IPS-15b (cell line): ENCODE data around the gene PACRG.

ENCODE experiments used
- H3K27me3 ChIP-seq: one replicate; pipeline ENCODE4 v1.6.1; 2013; ENCODE audit warnings: low read length; ENCODE audit not compliant: control insufficient read depth, insufficient read depth
- H3K36me3 ChIP-seq: one replicate; pipeline ENCODE4 v1.6.1; 2013; ENCODE audit warnings: low read length; ENCODE audit not compliant: control insufficient read depth, insufficient read depth
- H3K4me1 ChIP-seq: one replicate; pipeline ENCODE4 v1.6.1; 2013; ENCODE audit warnings: mild to moderate bottlenecking, low read length; ENCODE audit not compliant: control insufficient read depth, insufficient read depth
- H3K4me3 ChIP-seq: one replicate; pipeline ENCODE4 v1.5.1; 2013; ENCODE audit warnings: low read depth, low read length
- H3K9ac ChIP-seq: one replicate; pipeline ENCODE4 v1.6.1; 2013; ENCODE audit warnings: low read depth, mild to moderate bottlenecking, low read length
- H3K9me3 ChIP-seq: one replicate; pipeline ENCODE4 v1.6.1; 2013; ENCODE audit warnings: mild to moderate bottlenecking, low read length; ENCODE audit not compliant: control insufficient read depth, insufficient read depth

PACRG gene

GRCh38 chr6:163159110-163159509, 431.3 kb downstream of the PACRG start:
- no peaks in the 10 kb centered on the region for H3K9me3 ChIP-seq
- no peaks in the 10 kb centered on the region for H3K36me3 ChIP-seq
- no peak overlapping the region for H3K4me3 ChIP-seq
- no peaks in the 10 kb centered on the region for H3K4me1 ChIP-seq
- H3K27me3 ChIP-seq: no peaks in the 10 kb centered on the region
- no peak overlapping the region for H3K9ac ChIP-seq

GRCh38 chr6:163159689-163160088, 431.9 kb downstream of the PACRG start:
- Histone ChIP-seq H3K4me1 (no peaks in the 10 kb centered on the region), H3K4me3 (no peak overlapping the region), H3K36me3 (no peaks in the 10 kb centered on the region), H3K9ac (no peak overlapping the region), H3K9me3 (no peaks in the 10 kb centered on the region), H3K27me3 (no peaks in the 10 kb centered on the region)

GRCh38 chr6:163162007-163162873, 434.5 kb downstream of the PACRG start:
- Histone ChIP-seq H3K9me3 (no peaks in the 10 kb centered on the region), H3K27me3 (no peaks in the 10 kb centered on the region), H3K9ac (no peak overlapping the region), H3K36me3 (no peaks in the 10 kb centered on the region), H3K4me1 (no peaks in the 10 kb centered on the region), H3K4me3 (no peak overlapping the region)

GRCh38 chr6:163162874-163163213, 435.1 kb downstream of the PACRG start:
- Histone ChIP-seq H3K9ac (no peak overlapping the region), H3K9me3 (no peaks in the 10 kb centered on the region), H3K4me1 (no peaks in the 10 kb centered on the region), H3K4me3 (no peak overlapping the region), H3K27me3 (no peaks in the 10 kb centered on the region), H3K36me3 (no peaks in the 10 kb centered on the region)

GRCh38 chr6:163164175-163164900, 436.6 kb downstream of the PACRG start:
- H3K4me1 ChIP-seq: no peaks in the 10 kb centered on the region
- H3K27me3 ChIP-seq: no peaks in the 10 kb centered on the region
- no peak overlapping the region for H3K9ac ChIP-seq
- no peak overlapping the region for H3K4me3 ChIP-seq
- no peaks in the 10 kb centered on the region for H3K36me3 ChIP-seq
- no peaks in the 10 kb centered on the region for H3K9me3 ChIP-seq

- no peak overlapping the region for H3K9ac ChIP-seq
Observed at GRCh38 chr6:163165155-163165910, 437.6 kb downstream of the PACRG start.

GRCh38 chr6:163165922-163166321, 438.1 kb downstream of the PACRG start:
- Histone ChIP-seq H3K9ac (no peak overlapping the region), H3K27me3 (no peaks in the 10 kb centered on the region), H3K4me1 (no peaks in the 10 kb centered on the region), H3K9me3 (no peaks in the 10 kb centered on the region), H3K4me3 (no peak overlapping the region), H3K36me3 (no peaks in the 10 kb centered on the region)

More at GRCh38 chr6:163165155-163165910, 437.6 kb downstream of the PACRG start:
- H3K36me3 ChIP-seq: no peaks in the 10 kb centered on the region
- H3K4me3 ChIP-seq: no peak overlapping the region
- H3K9me3 ChIP-seq: no peaks in the 10 kb centered on the region
- no peaks in the 10 kb centered on the region for H3K4me1 ChIP-seq
- H3K27me3 ChIP-seq: no peaks in the 10 kb centered on the region

- H3K9me3 ChIP-seq: no peaks in the 10 kb centered on the region
- H3K4me3 ChIP-seq: no peak overlapping the region
- no peaks in the 10 kb centered on the region for H3K4me1 ChIP-seq
- H3K9ac ChIP-seq: no peak overlapping the region
- no peaks in the 10 kb centered on the region for H3K36me3 ChIP-seq
- H3K27me3 ChIP-seq: no peaks in the 10 kb centered on the region
Observed at GRCh38 chr6:163166507-163166906, 438.7 kb downstream of the PACRG start.

- Histone ChIP-seq H3K36me3 (no peaks in the 10 kb centered on the region), H3K9ac (no peak overlapping the region), H3K27me3 (no peaks in the 10 kb centered on the region), H3K9me3 (no peaks in the 10 kb centered on the region), H3K4me3 (no peak overlapping the region), H3K4me1 (no peaks in the 10 kb centered on the region)
Observed at GRCh38 chr6:163169521-163169920, 441.7 kb downstream of the PACRG start.

- no peaks in the 10 kb centered on the region for H3K36me3 ChIP-seq
- no peak overlapping the region for H3K9ac ChIP-seq
- H3K27me3 ChIP-seq: no peaks in the 10 kb centered on the region
- H3K4me3 ChIP-seq: no peak overlapping the region
- H3K9me3 ChIP-seq: no peaks in the 10 kb centered on the region
- no peaks in the 10 kb centered on the region for H3K4me1 ChIP-seq
Observed at GRCh38 chr6:163170294-163170883, 442.6 kb downstream of the PACRG start.

- Histone ChIP-seq H3K4me3 (no peak overlapping the region), H3K9ac (no peak overlapping the region), H3K9me3 (no peaks in the 10 kb centered on the region), H3K36me3 (no peaks in the 10 kb centered on the region), H3K4me1 (no peaks in the 10 kb centered on the region), H3K27me3 (no peaks in the 10 kb centered on the region)
Observed at GRCh38 chr6:163173741-163174140, 446.0 kb downstream of the PACRG start.
